GDM1 (cell line): ENCODE data around the gene CDK5RAP1.

Source experiments
- DNase-seq: peaks from one replicate; lab custom pipeline; 2025; lab: John Stamatoyannopoulos, UW

CDK5RAP1 gene

DNA sequence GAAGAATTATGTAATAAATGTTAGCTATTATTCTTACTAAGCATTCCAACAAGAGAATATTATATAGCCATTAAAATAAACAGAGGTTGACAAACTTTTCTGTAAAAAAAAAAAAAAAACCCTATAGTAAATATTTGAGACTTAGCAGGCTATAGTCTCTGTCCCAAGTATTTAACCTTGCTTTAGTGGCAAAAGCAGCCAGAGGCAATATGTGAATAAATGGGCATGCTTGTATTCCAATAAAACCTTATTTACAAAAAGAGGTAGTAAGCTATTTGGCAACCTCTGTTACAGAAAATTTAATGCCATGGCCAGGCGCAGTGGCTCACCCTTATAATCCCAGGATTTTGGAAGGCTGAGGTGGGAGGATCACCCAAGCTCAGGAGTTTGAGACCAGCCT, 14.6 kb downstream of the CDK5RAP1 start:
- DNase-seq, result no peak

GRCh38 chr20:33377366-33377765, 24.0 kb downstream of the CDK5RAP1 start:
- DNase-seq, result no peak

- DNase-seq, result no peak
Measured at GRCh38 chr20:33373735-33374605, 27.3 kb downstream of the CDK5RAP1 start.

DNA sequence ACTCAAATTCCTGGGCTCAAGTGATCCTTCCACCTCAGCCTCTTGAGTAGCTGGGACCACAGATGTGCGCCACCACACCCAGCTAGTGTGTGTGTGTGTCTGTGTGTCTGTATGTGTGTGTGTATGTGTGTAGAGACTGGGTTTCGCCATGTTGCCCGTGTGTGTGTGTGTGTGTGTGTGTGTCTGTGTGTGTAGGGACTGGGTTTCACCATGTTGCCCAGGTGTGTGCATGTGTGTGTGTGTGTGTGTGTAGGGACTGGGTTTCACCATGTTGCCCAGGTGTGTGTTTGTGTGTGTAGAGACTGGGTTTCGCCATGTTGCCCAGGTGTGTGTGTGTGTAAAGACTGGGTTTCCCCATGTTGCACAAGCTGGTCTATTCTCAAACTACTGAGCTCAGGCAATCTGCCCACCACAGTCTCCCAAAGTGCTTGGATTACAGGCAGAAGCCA, 28.3 kb downstream of the CDK5RAP1 start:
- no peak for DNase-seq

DNA sequence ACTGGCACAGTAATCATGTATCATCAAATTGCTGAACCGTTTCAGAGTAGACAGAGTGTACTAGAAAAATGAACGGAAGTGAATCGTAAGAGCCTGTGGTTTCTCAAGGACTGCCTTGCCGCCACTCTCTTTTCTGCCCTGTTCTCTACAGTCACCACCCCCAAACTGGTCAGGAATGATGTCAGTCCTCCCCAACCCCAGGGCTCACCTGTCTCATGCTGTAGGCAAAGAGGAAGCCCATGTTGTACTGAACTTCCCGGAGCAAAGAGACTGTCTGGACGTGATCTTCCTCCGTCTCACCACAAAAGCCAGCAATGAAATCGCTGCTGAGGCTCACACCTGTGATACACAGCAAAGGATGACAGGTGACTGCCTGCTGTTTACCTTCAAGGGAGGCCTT, 31.0 kb downstream of the CDK5RAP1 start:
- no peak for DNase-seq

- no peak for DNase-seq
Measured at GRCh38 chr20:33362898-33363297, 38.4 kb downstream of the CDK5RAP1 start.

- no peak for DNase-seq
Measured at GRCh38 chr20:33359399-33360261, 41.7 kb downstream of the CDK5RAP1 start.

DNA sequence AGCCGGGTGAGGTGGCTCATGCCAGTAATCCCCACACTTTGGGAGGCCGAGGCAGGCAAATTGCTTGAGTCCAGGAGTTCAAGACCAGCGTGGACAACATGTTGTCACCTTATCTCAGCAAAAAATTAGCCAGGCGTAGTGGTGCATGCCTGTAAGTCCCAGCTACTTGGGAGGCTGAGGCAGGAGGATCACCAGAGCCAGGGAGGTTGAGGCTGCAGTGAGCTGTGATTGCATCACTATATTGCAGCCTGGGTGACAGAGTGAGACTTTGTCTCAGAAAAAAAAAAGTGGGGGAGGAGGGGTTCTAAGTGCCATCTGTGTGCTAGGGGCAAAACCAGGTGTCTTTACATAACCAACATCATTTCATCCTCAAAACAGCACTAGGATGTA, 48.3 kb downstream of the CDK5RAP1 start:
- DNase-seq, result no peak

GRCh38 chr20:33352258-33353012, 48.9 kb downstream of the CDK5RAP1 start:
- no peak for DNase-seq

DNA sequence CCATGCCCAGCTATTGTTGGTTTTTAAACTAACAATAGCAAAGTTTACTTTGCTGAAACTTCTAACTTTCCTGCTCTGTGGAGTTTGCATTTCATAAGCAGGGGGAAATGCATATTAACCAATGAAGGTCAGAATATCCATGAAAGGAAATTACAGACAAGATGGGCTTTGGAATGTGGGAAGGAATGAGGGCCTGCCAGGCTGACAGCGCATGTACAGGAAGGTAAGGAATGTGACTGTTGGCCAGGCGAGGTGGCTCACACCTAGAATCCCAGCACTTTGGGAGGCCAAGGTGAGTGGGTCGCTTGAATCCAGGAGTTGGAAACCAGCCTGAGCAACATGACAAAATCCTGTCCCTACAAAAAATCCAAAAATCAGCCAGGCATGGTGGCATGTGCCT, 49.6 kb downstream of the CDK5RAP1 start:
- DNase-seq, result no peak

DNA sequence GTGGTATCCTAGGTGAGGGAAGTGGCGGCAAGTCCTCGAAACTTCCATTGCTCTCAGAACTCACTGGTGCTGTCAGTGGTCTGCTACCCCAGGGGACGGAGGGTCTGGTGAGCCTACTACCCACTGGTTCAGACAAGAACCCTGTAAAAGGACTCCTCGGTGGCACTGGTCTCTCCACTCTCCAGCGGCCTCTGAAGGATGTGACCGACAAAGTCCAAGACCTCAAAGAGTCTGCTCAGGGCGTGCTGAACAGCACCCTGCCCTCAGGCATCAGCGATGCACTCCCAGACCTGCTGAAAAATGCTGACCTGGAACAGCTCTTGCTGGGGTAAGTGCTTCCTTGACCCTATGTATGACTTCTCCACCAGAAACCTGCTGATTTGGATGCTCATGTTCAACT, 51.8 kb downstream of the CDK5RAP1 start:
- no peak for DNase-seq

DNA sequence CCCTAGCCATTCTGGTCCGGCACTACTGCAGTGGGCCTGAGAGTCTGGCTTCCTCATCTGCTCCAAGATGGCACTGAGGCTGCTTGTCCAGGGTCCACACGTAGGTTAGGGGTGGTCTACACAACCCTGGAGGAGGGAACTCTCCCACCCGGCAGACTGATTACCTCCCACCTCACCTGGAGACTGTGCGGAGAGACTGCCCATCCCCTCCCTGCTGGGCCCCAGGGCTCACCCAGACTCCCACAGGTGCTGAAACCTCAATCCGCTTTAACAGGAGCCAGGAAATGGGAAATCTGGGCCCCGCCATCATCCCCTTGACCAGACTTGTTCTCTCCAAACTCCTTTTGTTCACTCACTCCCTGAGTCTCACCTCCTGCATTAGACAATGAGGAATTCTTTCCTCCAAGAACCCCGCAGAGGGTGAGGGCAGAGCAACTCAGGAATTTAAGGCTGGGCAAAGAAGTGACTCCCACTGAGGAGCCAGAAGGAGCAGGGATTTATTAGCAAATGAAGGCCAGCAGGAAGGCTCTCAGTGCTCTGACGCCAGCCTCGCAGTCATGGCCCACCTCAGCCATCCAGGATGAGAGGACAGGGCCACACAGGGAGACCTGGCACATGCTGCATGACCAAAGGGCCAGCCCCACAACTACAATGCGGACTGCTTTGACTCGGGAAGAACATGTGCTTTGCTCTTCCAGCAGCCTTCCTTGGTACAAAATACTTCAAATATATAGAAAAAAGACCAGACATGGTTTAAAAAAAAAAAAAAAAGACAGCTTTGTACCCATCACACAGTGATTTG, 53.0 kb downstream of the CDK5RAP1 start:
- no peak for DNase-seq

DNA sequence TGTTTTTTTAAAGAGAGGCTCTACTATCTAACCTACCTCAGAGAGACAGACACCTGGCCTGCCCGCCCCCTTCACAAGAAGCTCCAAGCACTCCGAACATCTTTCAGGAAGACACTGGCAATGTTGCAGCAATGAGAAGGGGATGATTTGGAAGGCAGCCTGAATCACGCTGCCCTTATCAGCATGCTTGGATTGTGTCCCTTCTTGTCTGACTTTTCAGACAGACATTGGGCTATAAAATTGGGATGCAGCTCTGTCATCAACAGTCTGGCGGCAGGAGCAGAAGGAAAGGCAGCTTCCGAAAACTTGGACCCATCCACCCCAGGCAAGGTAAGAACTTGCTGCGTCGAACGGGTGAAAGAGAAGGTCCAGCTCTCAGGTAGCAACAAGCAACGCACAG, 56.0 kb downstream of the CDK5RAP1 start:
- no peak for DNase-seq

DNA sequence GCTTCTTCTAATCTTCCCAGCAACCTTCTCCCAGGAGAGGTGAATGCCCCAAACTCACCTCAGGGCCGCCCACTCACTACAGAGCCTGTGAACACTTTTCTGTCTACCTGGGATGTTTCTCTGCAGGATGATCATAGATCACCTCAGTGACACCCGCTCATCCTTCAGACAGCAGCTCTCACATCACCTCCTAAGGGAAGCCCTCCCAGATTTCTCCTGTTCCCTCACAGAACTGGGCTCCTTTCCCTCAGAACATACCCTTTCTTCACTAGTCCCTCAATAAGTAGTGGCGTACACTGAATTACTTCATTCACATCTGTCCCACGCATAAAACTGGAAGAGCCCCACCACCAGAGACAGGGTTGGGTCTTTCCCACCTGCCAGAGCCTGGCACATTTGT, 57.8 kb downstream of the CDK5RAP1 start:
- DNase-seq, result no peak

- DNase-seq, result no peak
Measured at GRCh38 chr20:33339515-33340058, 61.7 kb downstream of the CDK5RAP1 start.

- DNase-seq, result no peak
Measured at GRCh38 chr20:33338467-33339258, 62.7 kb downstream of the CDK5RAP1 start.

DNA sequence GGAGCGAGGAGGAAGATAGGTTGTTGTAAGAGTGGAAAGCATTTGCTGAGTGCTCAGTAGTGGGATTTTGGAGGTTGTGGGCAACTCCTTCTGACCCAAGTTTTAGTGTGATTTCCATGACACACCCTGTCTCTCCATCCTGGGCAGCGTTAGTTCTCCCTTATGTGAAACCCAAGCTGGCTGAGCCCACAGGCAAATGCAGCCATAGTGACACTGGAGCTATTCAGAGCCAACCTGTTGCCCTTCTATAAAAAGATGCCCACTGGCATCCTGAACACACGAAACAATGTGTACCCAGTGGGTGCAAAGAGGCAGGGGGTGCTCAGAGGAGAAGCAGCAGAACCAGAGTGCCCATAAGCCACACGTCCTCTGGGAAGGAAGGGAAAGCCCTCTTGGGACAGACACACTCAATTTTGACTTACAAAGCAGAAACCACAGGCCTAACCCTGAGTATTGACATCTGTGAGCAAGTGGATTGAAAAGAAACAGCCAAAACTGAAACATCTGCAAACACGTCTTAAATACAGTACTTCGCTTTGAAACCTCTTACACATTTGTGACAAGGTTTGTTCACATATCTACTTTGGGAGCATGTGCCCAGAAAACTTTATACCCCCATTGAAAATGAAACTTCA, 63.7 kb downstream of the CDK5RAP1 start:
- no peak for DNase-seq

- DNase-seq, result no peak
Measured at GRCh38 chr20:33337119-33337518, 64.2 kb downstream of the CDK5RAP1 start.

GRCh38 chr20:33336375-33336774, 64.9 kb downstream of the CDK5RAP1 start:
- DNase-seq, result no peak

DNA sequence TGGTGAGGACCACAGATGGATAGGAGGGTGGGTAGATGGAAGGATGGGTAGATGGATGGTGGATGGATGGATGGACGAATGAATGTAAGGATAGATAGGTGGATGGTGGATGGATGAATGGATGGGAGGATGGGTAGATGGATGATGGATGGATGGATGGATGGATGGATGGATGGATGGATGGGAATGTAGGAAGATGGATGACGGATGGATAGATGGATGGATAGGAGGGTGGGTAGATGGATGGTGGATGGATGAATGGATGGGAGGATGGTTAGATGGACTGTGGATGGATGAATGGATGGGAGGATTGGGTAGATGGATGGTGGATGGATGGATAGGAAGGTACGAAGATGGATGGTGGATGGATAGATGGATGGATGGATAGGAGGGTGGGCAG, 67.2 kb downstream of the CDK5RAP1 start:
- no peak for DNase-seq
